Mesothelial cell of epicardium (in vitro differentiated cells): ENCODE results near the gene NLRP1. TPM values are rescaled to one million over a fixed set of nuclear protein-coding genes. Genes with fewer than 3 reads are reported as not detected.

ENCODE experiments used
- DNase-seq, 2 experiments: peaks; one replicate each; pipeline ENCODE4 v3.0.0; 2021; ENCODE audit warnings: low spot score in 2 of 2; ENCODE audit not compliant: unreplicated experiment in 2 of 2
- H3K27ac Mint-ChIP-seq: 2 replicates; pipeline ENCODE4 v1.8.0; 2021; ENCODE audit warnings: mixed read lengths
- H3K27me3 Mint-ChIP-seq: 2 replicates; pipeline ENCODE4 v1.8.0; 2021; ENCODE audit warnings: low read depth, mixed read lengths
- H3K36me3 Mint-ChIP-seq: 2 replicates; pipeline ENCODE4 v1.8.0; 2021; ENCODE audit warnings: mixed read lengths
- H3K4me1 Mint-ChIP-seq: 2 replicates; pipeline ENCODE4 v1.8.0; 2021; ENCODE audit warnings: mixed read lengths
- H3K4me3 Mint-ChIP-seq: 2 replicates; pipeline ENCODE4 v1.8.0; 2021; ENCODE audit warnings: mild to moderate bottlenecking, moderate library complexity, mixed read lengths
- H3K9me3 Mint-ChIP-seq: 2 replicates; pipeline ENCODE4 v1.8.0; 2021; ENCODE audit warnings: mixed read lengths
- total RNA-seq: library from RNA; stranded (reverse); gene quantifications from 3 replicates; pipeline ENCODE4 v1.2.1, GENCODE V29; 2021
- TF ChIP-seq, protein P1 (sequence below): fragments of 200-600 bp; sonication (generic); IDR thresholded peaks from one replicate; pipeline ENCODE4 v1.5.0; 2021; ENCODE audit warnings: antibody characterized with exemption; ENCODE audit not compliant: unreplicated experiment

The NLRP1 gene
- total RNA-seq, 1 donor from 2014 or later: 37.1 TPM

DNA sequence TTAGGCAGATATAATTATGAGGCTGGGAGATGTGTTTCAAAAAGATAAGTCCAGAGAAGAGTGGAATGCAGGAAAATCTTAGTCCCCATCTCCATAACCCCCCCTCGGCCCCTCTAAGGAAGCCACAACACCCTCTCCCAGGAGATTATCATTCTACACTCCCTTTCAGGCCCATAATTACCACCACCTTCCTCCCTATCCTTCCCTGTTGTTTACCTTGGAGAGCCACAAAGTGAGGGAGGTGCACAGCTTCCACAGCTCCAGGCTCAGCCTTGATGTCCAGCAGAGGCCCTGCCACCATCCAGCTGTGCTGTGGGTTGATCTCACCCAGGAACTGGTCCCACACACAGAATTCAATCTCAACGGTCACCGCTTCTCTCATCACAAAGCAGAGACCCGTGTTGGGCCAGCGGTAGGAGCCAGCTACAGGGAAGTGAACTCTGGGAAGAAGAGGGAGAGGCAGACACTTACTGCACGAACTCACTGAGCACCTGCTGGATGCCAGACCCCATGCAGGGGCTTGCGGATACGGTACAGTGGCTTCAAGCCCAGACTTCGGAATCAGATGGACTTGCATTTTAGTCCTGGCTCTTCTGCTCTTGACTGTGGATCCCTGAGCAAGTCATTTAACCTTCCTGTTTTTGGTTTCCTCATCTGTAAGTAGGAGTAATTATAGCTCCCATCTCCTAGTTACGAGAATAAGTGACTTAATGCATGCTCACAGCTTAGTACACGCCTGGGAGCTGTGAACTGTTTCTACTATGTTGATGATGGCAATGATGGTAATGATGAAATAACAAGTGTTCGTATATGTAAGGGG, 53.8 kb downstream of the NLRP1 start:
- Mint-ChIP-seq H3K4me3 (no peak overlapping the region), H3K4me1 (peaks cover 14% of the 10 kb centered on the region), H3K9me3 (no peaks in the 10 kb centered on the region), H3K27me3 (no peaks in the 10 kb centered on the region), H3K27ac (no peak overlapping the region), H3K36me3 (no peaks in the 10 kb centered on the region)
- no peak for DNase-seq
- TF ChIP-seq, protein P1, sequence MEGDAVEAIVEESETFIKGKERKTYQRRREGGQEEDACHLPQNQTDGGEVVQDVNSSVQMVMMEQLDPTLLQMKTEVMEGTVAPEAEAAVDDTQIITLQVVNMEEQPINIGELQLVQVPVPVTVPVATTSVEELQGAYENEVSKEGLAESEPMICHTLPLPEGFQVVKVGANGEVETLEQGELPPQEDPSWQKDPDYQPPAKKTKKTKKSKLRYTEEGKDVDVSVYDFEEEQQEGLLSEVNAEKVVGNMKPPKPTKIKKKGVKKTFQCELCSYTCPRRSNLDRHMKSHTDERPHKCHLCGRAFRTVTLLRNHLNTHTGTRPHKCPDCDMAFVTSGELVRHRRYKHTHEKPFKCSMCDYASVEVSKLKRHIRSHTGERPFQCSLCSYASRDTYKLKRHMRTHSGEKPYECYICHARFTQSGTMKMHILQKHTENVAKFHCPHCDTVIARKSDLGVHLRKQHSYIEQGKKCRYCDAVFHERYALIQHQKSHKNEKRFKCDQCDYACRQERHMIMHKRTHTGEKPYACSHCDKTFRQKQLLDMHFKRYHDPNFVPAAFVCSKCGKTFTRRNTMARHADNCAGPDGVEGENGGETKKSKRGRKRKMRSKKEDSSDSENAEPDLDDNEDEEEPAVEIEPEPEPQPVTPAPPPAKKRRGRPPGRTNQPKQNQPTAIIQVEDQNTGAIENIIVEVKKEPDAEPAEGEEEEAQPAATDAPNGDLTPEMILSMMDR: no peak

DNA sequence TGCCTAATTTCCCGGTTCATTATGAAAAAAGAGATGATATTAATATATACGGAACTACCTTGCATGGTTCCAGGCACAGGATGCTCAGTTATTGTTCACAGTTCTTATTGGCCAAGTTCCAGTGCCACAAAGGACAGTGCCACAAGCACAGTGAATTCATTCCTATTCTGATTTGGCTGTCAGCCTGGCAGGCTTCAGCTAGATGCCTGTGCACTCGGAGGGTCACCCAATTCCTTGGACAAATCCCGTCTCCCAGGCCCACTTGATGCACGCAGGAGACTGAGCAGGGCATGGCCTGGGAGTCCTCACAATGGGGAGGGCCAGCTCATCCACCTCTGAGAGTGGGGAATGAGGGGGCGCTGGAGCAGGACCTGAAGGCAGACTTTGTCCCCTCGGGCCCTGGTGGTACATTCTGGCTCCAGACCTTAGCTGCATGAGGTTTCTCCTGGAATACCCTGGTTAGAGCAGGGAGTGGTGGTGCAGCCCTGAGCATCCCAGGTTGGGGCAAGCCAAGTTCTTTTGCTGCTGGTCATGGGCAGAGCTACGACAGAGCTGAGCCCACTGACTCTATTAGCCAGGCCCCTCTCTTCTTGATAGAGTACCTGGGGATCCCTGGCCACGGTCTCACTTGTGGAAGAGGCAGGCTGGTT, 56.6 kb downstream of the NLRP1 start:
- Mint-ChIP-seq H3K27ac (peak overlapping the region; percentile 77), H3K9me3 (no peaks in the 10 kb centered on the region), H3K4me3 (no peak overlapping the region), H3K27me3 (no peaks in the 10 kb centered on the region), H3K4me1 (peaks cover 14% of the 10 kb centered on the region), H3K36me3 (no peaks in the 10 kb centered on the region)
- TF ChIP-seq, protein P1: no peak
- no peak for DNase-seq

DNA sequence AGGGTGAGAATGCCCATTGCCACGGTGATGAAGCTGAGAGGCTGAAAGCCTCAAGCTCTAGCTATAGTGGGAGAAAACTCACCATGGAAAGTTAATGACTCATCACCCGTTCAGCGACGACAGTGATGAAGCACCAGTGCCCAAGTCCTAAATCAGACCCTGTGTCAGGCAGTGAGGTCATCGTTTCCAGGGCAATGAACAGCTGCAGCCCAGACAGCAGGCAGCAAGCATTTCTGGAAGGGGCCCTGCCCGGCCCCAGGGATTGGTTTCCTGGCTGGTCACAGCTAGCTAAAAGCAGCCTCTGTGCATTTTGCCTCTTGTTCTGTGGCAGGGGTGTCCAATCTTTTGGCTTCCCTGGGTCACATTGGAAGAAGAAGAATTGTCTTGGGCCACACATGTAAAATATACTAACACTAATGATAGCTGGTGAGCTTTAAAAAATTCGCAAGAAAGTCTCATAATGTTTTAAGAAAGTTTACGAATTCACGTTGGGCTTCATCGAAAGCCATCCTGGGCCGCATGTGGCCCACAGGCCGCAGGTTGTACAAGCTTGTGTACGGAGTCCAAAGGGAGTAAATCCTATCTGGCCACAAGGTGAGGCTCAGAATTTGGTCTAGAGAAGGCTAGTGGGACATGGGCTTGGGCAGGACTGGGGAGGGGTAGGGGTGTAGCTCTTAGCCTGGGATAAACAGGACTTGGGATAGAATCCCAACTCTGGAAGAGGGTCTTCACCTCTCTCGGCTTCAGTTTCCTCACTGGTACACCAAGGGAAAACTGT, 57.3 kb downstream of the NLRP1 start:
- DNase-seq: peak in 1 of 2 experiments; percentile 51
- peaks cover 14% of the 10 kb centered on the region for H3K4me1 Mint-ChIP-seq
- no peaks in the 10 kb centered on the region for H3K36me3 Mint-ChIP-seq
- peak overlapping the region; percentile 77 for H3K27ac Mint-ChIP-seq
- no peak overlapping the region for H3K4me3 Mint-ChIP-seq
- H3K27me3 Mint-ChIP-seq: no peaks in the 10 kb centered on the region
- no peaks in the 10 kb centered on the region for H3K9me3 Mint-ChIP-seq
- TF ChIP-seq, protein P1: no peak

DNA sequence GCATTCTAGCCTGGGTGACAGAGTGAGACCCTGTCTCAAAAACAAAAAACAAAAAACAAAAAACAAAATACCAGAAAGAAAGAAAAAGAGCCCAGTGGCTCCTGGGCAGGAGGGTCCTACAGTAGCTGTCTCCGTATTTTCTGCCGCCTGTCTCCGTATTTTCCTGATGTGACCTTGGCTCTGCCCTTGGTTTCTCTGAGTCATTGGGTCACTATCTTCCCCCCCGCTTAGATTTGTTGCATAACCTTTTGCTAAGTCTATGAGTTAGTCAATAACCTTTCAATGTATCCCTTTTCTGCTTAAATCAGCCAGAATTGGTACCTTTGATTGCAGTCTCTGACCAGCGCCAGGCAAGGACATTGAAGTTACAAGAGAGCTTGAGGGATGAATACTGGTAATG, 61.1 kb downstream of the NLRP1 start:
- TF ChIP-seq, protein P1: no peak
- Mint-ChIP-seq H3K27me3 (no peaks in the 10 kb centered on the region), H3K9me3 (no peaks in the 10 kb centered on the region), H3K36me3 (no peaks in the 10 kb centered on the region), H3K4me3 (no peak overlapping the region), H3K4me1 (peaks cover 14% of the 10 kb centered on the region), H3K27ac (no peak overlapping the region)
- DNase-seq: no peak

DNA sequence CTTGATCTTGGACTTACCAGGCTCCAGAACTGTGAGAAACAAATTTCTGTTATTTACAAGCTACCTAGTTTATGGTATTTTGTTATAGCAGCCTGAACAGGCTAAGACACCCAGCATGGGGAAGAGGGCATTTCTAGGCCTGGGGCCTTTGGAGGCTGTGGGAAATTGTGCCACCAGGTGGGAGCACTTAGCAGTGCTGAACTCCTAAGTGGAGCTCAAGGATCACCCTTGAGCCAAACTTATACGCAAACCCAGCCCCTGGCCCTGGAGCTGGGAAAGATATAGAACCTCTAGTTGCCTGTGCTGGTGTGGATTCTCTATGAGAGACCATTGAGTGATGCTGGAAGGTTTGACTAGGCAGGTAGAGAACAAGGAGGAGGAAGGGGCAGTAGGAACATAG, 61.8 kb downstream of the NLRP1 start:
- peaks cover 14% of the 10 kb centered on the region for H3K4me1 Mint-ChIP-seq
- no peak for DNase-seq
- H3K36me3 Mint-ChIP-seq: no peaks in the 10 kb centered on the region
- no peak overlapping the region for H3K27ac Mint-ChIP-seq
- no peaks in the 10 kb centered on the region for H3K9me3 Mint-ChIP-seq
- no peaks in the 10 kb centered on the region for H3K27me3 Mint-ChIP-seq
- no peak overlapping the region for H3K4me3 Mint-ChIP-seq
- TF ChIP-seq, protein P1: no peak
